HepG2 (cell line): ENCODE measurements around the gene ZNF507. TPM values are rescaled to one million over a fixed set of nuclear protein-coding genes. Genes with fewer than 3 reads are reported as not detected.

ENCODE experiments used
- ATAC-seq: fragments of 200-7000 bp; cut with Tn5 transposase; 3 replicates; pipeline ENCODE4 v1.9.1; 2020; ENCODE audit warnings: mild to moderate bottlenecking, moderate library complexity
- BruUV-seq: library from RNA; stranded (reverse); fragments of 400-500 nt; replicated peaks from 2 replicates; lab custom pipeline; 2021; lab: Mats Ljungman, UMichigan
- CTCF ChIA-PET: fragments of 300-600 bp; formaldehyde crosslinking; extraction: SDS; loops from one replicate; lab custom pipeline; 2021; ENCODE audit warnings: low total read pairs, inconsistent platforms, low intra/inter-chr PET ratio; lab: Yijun Ruan, JAX
- POLR2A ChIA-PET: fragments of 350-600 bp; sonication (Branson Sonifier 250); formaldehyde crosslinking; loops from one replicate; lab custom pipeline; 2020; ENCODE audit warnings: antibody characterized with exemption, inconsistent platforms; lab: Yijun Ruan, JAX
- DNase-seq: peaks from one replicate; pipeline ENCODE4 v3.0.0-alpha.2; 2015; ENCODE audit warnings: low spot score
- FAIRE-seq: peaks from 3 replicates; lab custom pipeline; 2011; peaks lifted over from hg19 to GRCh38; lab: Jason Lieb, UNC
- H2AFZ ChIP-seq: one replicate; pipeline ENCODE4 v1.6.1; 2011; ENCODE audit warnings: low read length, inconsistent platforms
- H3K27ac ChIP-seq: fragments of 300-600 bp; 3 replicates; pipeline ENCODE4 v1.8.0; 2011; ENCODE audit warnings: mixed run types, mild to moderate bottlenecking, mixed read lengths, low read length, inconsistent platforms; ENCODE audit not compliant: insufficient read depth; ENCODE audit errors: extremely low read length
- H3K27me3 ChIP-seq, 2 experiments: fragments of 200-600 bp in 1 of 2; 2 replicates in 1 of 2; 3 replicates in 1 of 2; pipeline versions ENCODE4 v1.6.0 to v1.8.0; 2011; ENCODE audit warnings: low read length in 2 of 2, mild to moderate bottlenecking in 2 of 2, moderate library complexity in 2 of 2, inconsistent platforms in 1 of 2; ENCODE audit not compliant: insufficient read depth in 2 of 2, control insufficient read depth in 1 of 2
- H3K36me3 ChIP-seq, 2 experiments: fragments of 200-600 bp in 1 of 2; replicated peaks in 1 of 2; 2 replicates in 1 of 2; 3 replicates in 1 of 2; pipeline versions ENCODE4 v1.5.1 to v1.8.0; 2011; ENCODE audit warnings: low read length in 2 of 2, inconsistent platforms in 1 of 2; ENCODE audit not compliant: insufficient read depth in 2 of 2, control insufficient read depth in 1 of 2
- H3K4me1 ChIP-seq: 2 replicates; pipeline ENCODE4 v1.5.1; 2012; ENCODE audit warnings: low read length, inconsistent platforms; ENCODE audit not compliant: insufficient read depth
- H3K4me2 ChIP-seq: 2 replicates; pipeline ENCODE4 v1.6.0; 2011; ENCODE audit warnings: low read depth, low read length, inconsistent platforms
- H3K4me3 ChIP-seq, 3 experiments: fragments of 200-600 bp in 1 of 3; sonication (generic), shearing (Covaris generic) in 1 of 3; replicated peaks in 1 of 3; 2 replicates each; pipeline ENCODE4 v1.5.1; 2011 to 2016; ENCODE audit warnings: low read length in 3 of 3, inconsistent platforms in 2 of 3, low read depth in 2 of 3, mild to moderate bottlenecking in 2 of 3, control low read depth in 1 of 3, mixed read lengths in 1 of 3; ENCODE audit not compliant: insufficient read depth in 1 of 3
- H3K79me2 ChIP-seq: one replicate; pipeline ENCODE4 v1.6.1; 2011; ENCODE audit warnings: low read length, inconsistent platforms; ENCODE audit not compliant: insufficient read depth
- H3K9ac ChIP-seq: 2 replicates; pipeline ENCODE4 v1.6.0; 2011; ENCODE audit warnings: mild to moderate bottlenecking, low read depth, low read length, inconsistent platforms; ENCODE audit not compliant: insufficient read depth
- H3K9me3 ChIP-seq: 2 replicates; pipeline ENCODE4 v1.5.1; 2012; ENCODE audit warnings: mild to moderate bottlenecking, low read length
- H4K20me1 ChIP-seq: 2 replicates; pipeline ENCODE4 v1.6.0; 2011; ENCODE audit warnings: inconsistent platforms, mild to moderate bottlenecking, low read length, moderate library complexity; ENCODE audit not compliant: insufficient read depth
- ELF1 ChIP-seq: sonication (generic); formaldehyde crosslinking; IDR thresholded peaks from 2 replicates; pipeline ENCODE4 v1.4.0; 2020; ENCODE audit warnings: missing genetic modification reagents
- ISX ChIP-seq: sonication (generic); formaldehyde crosslinking; conservative IDR thresholded peaks from 2 replicates; pipeline ENCODE4 v1.5.0; 2020; ENCODE audit warnings: missing genetic modification reagents
- RORA ChIP-seq: sonication (generic); formaldehyde crosslinking; IDR thresholded peaks from 2 replicates; pipeline ENCODE4 v1.5.0; 2020; ENCODE audit warnings: mild to moderate bottlenecking, missing genetic modification reagents, moderate library complexity
- TSC22D2 ChIP-seq: sonication (generic); formaldehyde crosslinking; IDR thresholded peaks from 2 replicates; pipeline ENCODE4 v1.5.1; 2020; ENCODE audit warnings: missing genetic modification reagents, mild to moderate bottlenecking, borderline replicate concordance
- WIZ ChIP-seq: sonication (generic); formaldehyde crosslinking; IDR thresholded peaks from 2 replicates; pipeline ENCODE4 v1.5.1; 2020; ENCODE audit warnings: mild to moderate bottlenecking, missing genetic modification reagents
- ZBTB20 ChIP-seq: sonication (generic); formaldehyde crosslinking; IDR thresholded peaks from 2 replicates; pipeline ENCODE4 v1.8.1; 2023; ENCODE audit warnings: missing genetic modification reagents, low read depth, mild to moderate bottlenecking, borderline replicate concordance
- ZNF230 ChIP-seq: sonication (generic); formaldehyde crosslinking; IDR thresholded peaks from 2 replicates; pipeline ENCODE4 v1.4.0; 2020; ENCODE audit warnings: mild to moderate bottlenecking, missing genetic modification reagents
- ZNF263 ChIP-seq: sonication (generic); formaldehyde crosslinking; IDR thresholded peaks from 2 replicates; pipeline ENCODE4 v1.4.0; 2020; ENCODE audit warnings: missing genetic modification reagents
- ZNF468 ChIP-seq: sonication (generic); formaldehyde crosslinking; IDR thresholded peaks from 2 replicates; pipeline ENCODE4 v1.8.0; 2022; ENCODE audit warnings: mild to moderate bottlenecking, moderate library complexity, missing genetic modification reagents
- ZNF703 ChIP-seq: sonication (generic); formaldehyde crosslinking; IDR thresholded peaks from 2 replicates; pipeline ENCODE4 v1.5.1; 2020; ENCODE audit warnings: missing genetic modification reagents, mild to moderate bottlenecking, moderate library complexity, borderline replicate concordance
- ZNF790 ChIP-seq: sonication (generic); formaldehyde crosslinking; IDR thresholded peaks from 2 replicates; pipeline ENCODE4 v1.8.0; 2022; ENCODE audit warnings: missing genetic modification reagents, mild to moderate bottlenecking, borderline replicate concordance
- ZSCAN22 ChIP-seq: sonication (generic); formaldehyde crosslinking; IDR thresholded peaks from 2 replicates; pipeline ENCODE4 v1.4.0; 2020; ENCODE audit warnings: mild to moderate bottlenecking, missing genetic modification reagents
- WGBS: methylation state at CpG from one replicate; pipeline ENCODE4 v1.1.6; 2017; ENCODE audit warnings: low lambda C conversion rate; 5-methylcytosine and 5-hydroxymethylcytosine counted together
- in situ Hi-C: cut with HindIII; loops from 2 replicates; pipeline ENCODE4 v1.10.0; 2017; ENCODE audit warnings: low pct_unique_long_range_greater_than_20kb; ENCODE audit not compliant: extremely low pct_ligation_motif_present
- intact Hi-C: fragments of 100-400 bp; cut with micrococcal nuclease; formaldehyde crosslinking; loops from one replicate; pipeline ENCODE4 v1.10.0; 2022; ENCODE audit not compliant: unreplicated experiment
- polyA plus RNA-seq, 8 experiments: library from polyadenylated mRNA; depleted of rRNA in 3 of 8; stranded (reverse) in 7 of 8; unstranded in 1 of 8; fragments of >200 nt; fragmentation: Illumina TruSeq in 4 of 8; extraction: Trizol in 4 of 8; gene quantifications; 2 replicates each; pipeline versions ENCODE4 v1.2.1 to v1.2.3, GENCODE V29; 2011 to 2016; ENCODE audit warnings: low read depth in 4 of 8, missing spikeins in 1 of 8, mixed read lengths in 1 of 8; ENCODE audit not compliant: insufficient read depth in 1 of 8
- total RNA-seq, 5 experiments: library from RNA; depleted of rRNA; stranded (reverse); fragments of >200 nt; fragmentation: Illumina TruSeq; extraction: Trizol; gene quantifications; 2 replicates each; pipeline ENCODE4 v1.2.3, GENCODE V29; 2016; ENCODE audit warnings: low read depth in 1 of 5
- TF ChIP-seq, protein P1 (sequence below): sonication (generic); formaldehyde crosslinking; IDR thresholded peaks from 2 replicates; pipeline ENCODE4 v1.8.0; 2022; ENCODE audit warnings: missing genetic modification reagents, mild to moderate bottlenecking, inconsistent platforms, borderline replicate concordance
- TF ChIP-seq, protein P2 (sequence below): sonication (generic); formaldehyde crosslinking; IDR thresholded peaks from 2 replicates; pipeline ENCODE4 v1.8.0; 2022; ENCODE audit warnings: mild to moderate bottlenecking, missing genetic modification reagents, moderate library complexity
- TF ChIP-seq, protein P3 (sequence below): sonication (generic); formaldehyde crosslinking; IDR thresholded peaks from 2 replicates; pipeline ENCODE4 v1.4.0; 2020; ENCODE audit warnings: mild to moderate bottlenecking, missing genetic modification reagents

Gene ZNF507
- total and polyA plus RNA-seq, 2 of the 13 experiments (the other 11 are each of a cell fraction or from before 2014, with no cell fraction given), result 7.3 to 10.9 TPM

DNA sequence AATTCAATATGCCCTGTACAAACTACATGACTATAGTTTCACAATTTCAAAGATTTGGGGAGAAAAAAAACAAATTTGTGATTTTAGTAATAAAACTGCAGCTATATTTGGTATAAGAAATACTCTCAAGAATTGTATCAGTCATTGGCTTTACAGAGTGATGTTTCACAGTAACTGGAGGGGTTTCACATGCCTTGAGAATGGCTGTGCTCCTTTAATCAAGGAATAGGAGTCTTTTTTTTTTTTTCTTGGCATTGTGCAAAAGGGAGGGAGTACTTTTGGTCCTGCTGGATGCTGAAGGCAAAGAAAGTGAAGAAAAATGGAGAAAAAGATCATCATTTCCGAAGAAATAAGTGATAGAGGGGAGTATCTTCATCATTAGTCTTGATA is 6.8 kb downstream of the ZNF507 start:
- CTCF ChIA-PET, result no interaction called here
- no TSS peak for BruUV-seq
- TF ChIP-seq ISX (CRISPR knock-in tag), result no peak
- no peak for TF ChIP-seq TSC22D2 (CRISPR knock-in tag)
- TF ChIP-seq ZNF468, result no peak
- no peak for TF ChIP-seq ZNF230 (CRISPR knock-in tag)
- TF ChIP-seq ELF1, result no peak
- TF ChIP-seq, protein P1, sequence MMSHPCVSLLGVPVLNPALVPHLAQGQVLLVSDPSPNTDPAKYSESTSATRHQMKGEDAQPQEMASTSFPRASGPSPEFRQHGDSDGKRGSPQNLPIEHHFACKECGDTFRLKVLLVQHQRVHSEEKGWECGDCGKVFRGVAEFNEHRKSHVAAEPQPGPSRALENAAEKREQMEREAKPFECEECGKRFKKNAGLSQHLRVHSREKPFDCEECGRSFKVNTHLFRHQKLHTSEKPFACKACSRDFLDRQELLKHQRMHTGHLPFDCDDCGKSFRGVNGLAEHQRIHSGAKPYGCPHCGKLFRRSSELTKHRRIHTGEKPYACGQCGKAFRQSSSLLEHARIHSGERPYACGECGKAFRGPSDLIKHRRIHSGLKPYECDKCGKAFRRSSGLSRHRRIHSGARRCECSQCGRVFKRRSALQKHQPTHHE, result no peak
- no peak for TF ChIP-seq WIZ (CRISPR knock-in tag)
- no peak for TF ChIP-seq ZNF790 (CRISPR knock-in tag)
- TF ChIP-seq, protein P2, sequence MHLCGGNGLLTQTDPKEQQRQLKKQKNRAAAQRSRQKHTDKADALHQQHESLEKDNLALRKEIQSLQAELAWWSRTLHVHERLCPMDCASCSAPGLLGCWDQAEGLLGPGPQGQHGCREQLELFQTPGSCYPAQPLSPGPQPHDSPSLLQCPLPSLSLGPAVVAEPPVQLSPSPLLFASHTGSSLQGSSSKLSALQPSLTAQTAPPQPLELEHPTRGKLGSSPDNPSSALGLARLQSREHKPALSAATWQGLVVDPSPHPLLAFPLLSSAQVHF (CRISPR knock-in tag), result no peak
- TF ChIP-seq ZSCAN22 (CRISPR knock-in tag), result no peak
- TF ChIP-seq ZNF263 (CRISPR knock-in tag), result no peak
- no peak for TF ChIP-seq ZBTB20 (CRISPR knock-in tag)
- TF ChIP-seq, protein P3, sequence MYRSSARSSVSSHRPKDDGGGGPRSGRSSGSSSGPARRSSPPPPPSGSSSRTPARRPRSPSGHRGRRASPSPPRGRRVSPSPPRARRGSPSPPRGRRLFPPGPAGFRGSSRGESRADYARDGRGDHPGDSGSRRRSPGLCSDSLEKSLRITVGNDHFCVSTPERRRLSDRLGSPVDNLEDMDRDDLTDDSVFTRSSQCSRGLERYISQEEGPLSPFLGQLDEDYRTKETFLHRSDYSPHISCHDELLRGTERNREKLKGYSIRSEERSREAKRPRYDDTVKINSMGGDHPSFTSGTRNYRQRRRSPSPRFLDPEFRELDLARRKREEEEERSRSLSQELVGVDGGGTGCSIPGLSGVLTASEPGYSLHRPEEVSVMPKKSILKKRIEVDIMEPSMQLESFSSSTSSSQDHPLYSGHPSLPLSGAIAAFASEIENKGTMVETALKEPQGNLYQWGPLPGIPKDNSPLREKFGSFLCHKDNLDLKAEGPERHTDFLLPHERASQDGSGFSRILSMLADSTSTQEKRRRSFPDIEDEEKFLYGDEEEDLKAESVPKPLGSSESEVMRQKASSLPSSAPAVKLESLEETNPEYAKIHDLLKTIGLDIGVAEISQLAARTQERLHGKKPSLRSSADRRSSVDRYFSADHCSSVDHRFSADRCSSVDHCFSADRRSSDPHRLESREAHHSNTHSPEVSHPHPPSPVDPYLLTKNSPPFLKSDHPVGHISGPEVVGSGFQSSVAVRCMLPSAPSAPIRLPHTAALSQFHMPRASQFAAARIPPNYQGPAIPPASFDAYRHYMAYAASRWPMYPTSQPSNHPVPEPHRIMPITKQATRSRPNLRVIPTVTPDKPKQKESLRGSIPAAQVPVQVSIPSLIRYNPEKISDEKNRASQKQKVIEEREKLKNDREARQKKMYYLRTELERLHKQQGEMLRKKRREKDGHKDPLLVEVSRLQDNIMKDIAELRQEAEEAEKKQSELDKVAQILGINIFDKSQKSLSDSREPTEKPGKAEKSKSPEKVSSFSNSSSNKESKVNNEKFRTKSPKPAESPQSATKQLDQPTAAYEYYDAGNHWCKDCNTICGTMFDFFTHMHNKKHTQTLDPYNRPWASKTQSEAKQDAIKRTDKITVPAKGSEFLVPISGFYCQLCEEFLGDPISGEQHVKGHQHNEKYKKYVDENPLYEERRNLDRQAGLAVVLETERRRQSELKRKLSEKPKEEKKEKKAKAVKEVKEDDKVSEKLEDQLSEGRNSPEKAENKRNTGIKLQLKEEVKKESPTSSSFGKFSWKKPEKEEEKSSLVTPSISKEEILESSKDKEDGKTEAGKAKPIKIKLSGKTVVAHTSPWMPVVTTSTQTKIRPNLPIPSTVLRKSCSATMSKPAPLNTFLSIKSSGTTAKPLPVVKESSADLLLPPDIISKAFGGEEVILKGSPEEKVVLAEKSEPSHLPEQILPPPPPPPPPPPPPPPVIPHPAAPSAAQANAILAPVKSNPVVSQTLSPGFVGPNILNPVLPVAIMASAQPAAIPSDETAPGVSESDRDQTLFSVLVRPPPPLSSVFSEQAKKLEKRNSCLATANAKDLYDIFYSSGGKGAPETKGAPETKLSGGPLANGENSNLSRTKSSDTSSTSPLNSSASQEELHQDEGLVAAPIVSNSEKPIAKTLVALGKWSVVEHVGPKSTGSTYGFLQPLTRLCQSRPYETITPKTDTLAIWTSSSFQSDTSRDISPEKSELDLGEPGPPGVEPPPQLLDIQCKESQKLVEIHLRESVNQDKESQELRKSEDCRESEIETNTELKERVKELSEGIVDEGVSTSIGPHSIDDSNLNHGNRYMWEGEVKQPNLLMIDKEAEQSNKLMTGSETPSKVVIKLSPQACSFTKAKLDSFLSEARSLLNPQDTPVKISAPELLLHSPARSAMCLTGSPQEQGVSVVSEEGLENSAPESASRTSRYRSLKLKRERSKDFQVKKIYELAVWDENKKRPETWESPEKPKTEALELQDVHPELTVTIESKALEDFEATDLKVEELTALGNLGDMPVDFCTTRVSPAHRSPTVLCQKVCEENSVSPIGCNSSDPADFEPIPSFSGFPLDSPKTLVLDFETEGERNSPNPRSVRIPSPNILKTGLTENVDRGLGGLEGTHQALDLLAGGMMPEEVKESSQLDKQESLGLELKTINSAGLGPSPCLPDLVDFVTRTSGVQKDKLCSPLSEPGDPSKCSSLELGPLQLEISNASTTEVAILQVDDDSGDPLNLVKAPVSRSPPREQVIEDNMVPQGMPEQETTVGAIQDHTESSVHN (CRISPR knock-in tag), result no peak
- no peak for TF ChIP-seq ZNF703 (CRISPR knock-in tag)
- TF ChIP-seq RORA (CRISPR knock-in tag), result no peak

More for the DNA sequence above, 6.8 kb downstream of the ZNF507 start:
- H3K4me1 ChIP-seq, result peaks cover 47% of the 10 kb centered on the region
- H3K79me2 ChIP-seq, result peaks cover 49% of the 10 kb centered on the region
- no peak for ATAC-seq
- no peak overlapping the region for H3K4me2 ChIP-seq
- intact Hi-C loops (no loop called here), in situ Hi-C loops (no loop called here)
- H3K4me3 ChIP-seq, result no peak overlapping the region
- H4K20me1 ChIP-seq, result peaks cover 4% of the 10 kb centered on the region; the same call in 1 of the 2 replicates
- no peak overlapping the region for H3K27ac ChIP-seq
- H2AFZ ChIP-seq, result no peak overlapping the region
- peaks cover 16 to 68% of the 10 kb centered on the region in 2 experiments for H3K36me3 ChIP-seq
- WGBS, result 94% methylated on average over 1 of the region's 1 CpG
- POLR2A ChIA-PET, result interaction anchor here (0.7 kb wide), 1 partner anchor 11 kb away, joined by 3 read pairs; no protein-coding TSS in a partner anchor
- no peaks in the 10 kb centered on the region for H3K9me3 ChIP-seq
- H3K9ac ChIP-seq, result no peak overlapping the region
- H3K27me3 ChIP-seq, result no peaks in the 10 kb centered on the region
- no peak for FAIRE-seq
- DNase-seq, result no peak
